ENCODE results near the gene MAN1B1.
A peak's percentile ranks its signal among the peaks of the same experiment; 100 is the strongest.

MAN1B1 gene

GRCh38 chr9:137086531-137087408 is at the start of gene MAN1B1:
Gene MAN1B1 (plus strand): TSS chr9:137086985. CDS start chr9:137087000, 15 bp downstream.
- peak; percentile 99 for DNase-seq (ENCODE audit: low spot score)

- no peak for DNase-seq (ENCODE audit: low spot score)
Observed at GRCh38 chr9:137037035-137037434, 49.8 kb upstream of the MAN1B1 start.

- DNase-seq (ENCODE audit: low spot score): no peak
Observed at GRCh38 chr9:137037483-137037882, 49.3 kb upstream of the MAN1B1 start.

- DNase-seq (ENCODE audit: low spot score): no peak
Observed at GRCh38 chr9:137038916-137039315, 47.9 kb upstream of the MAN1B1 start.

GRCh38 chr9:137039611-137040366 is 47.0 kb upstream of the MAN1B1 start:
- DNase-seq (ENCODE audit: low spot score): no peak

GRCh38 chr9:137040568-137040967 is 46.2 kb upstream of the MAN1B1 start:
- no peak for DNase-seq (ENCODE audit: low spot score)

- no peak for DNase-seq (ENCODE audit: low spot score)
Observed at GRCh38 chr9:137041124-137041523, 45.7 kb upstream of the MAN1B1 start.

GRCh38 chr9:137042751-137043727 is 43.7 kb upstream of the MAN1B1 start:
- DNase-seq (ENCODE audit: low spot score): no peak

- DNase-seq (ENCODE audit: low spot score): no peak
Observed at GRCh38 chr9:137044037-137044436, 42.7 kb upstream of the MAN1B1 start.

- DNase-seq (ENCODE audit: low spot score): no peak
Observed at GRCh38 chr9:137044502-137045177, 42.1 kb upstream of the MAN1B1 start.

- no peak for DNase-seq (ENCODE audit: low spot score)
Observed at GRCh38 chr9:137045294-137046087, 41.3 kb upstream of the MAN1B1 start.

GRCh38 chr9:137046088-137046787 is 40.5 kb upstream of the MAN1B1 start, which contains the start of gene NPDC1:
Gene NPDC1 (minus strand): TSS chr9:137046177. CDS start chr9:137045989, 188 bp downstream.
- peak; percentile 52 for DNase-seq (ENCODE audit: low spot score)

- DNase-seq (ENCODE audit: low spot score): no peak
Observed at GRCh38 chr9:137048655-137049543, 37.9 kb upstream of the MAN1B1 start.

GRCh38 chr9:137049544-137050449 is 37.0 kb upstream of the MAN1B1 start:
- peak; percentile 59 for DNase-seq (ENCODE audit: low spot score)

GRCh38 chr9:137050570-137050969 is 36.2 kb upstream of the MAN1B1 start:
- no peak for DNase-seq (ENCODE audit: low spot score)

GRCh38 chr9:137051145-137051724 is 35.5 kb upstream of the MAN1B1 start:
- DNase-seq (ENCODE audit: low spot score): no peak

GRCh38 chr9:137052293-137052692 is 34.5 kb upstream of the MAN1B1 start:
- DNase-seq (ENCODE audit: low spot score): no peak
